Vagina (tissue), 2 donors: Measurements from ENCODE around the gene RPS19. TPM values are rescaled to one million over a fixed set of nuclear protein-coding genes. Genes with fewer than 3 reads are reported as not detected.

ENCODE experiments used
- DNase-seq, 2 donors: peaks; one replicate each; pipeline ENCODE4 v3.0.0-alpha.2; 2017; ENCODE audit errors: extremely low spot score in 2 of 2
- H3K27ac ChIP-seq: fragments of 200-600 bp; sonication (generic); one replicate; pipeline ENCODE4 v1.5.1; 2019
- H3K27me3 ChIP-seq: fragments of 200-600 bp; sonication (generic); one replicate; pipeline ENCODE4 v1.5.1; 2019
- H3K36me3 ChIP-seq, 2 donors: fragments of 200-600 bp; sonication (generic); one replicate each; pipeline ENCODE4 v1.5.1; 2017 to 2019
- H3K4me1 ChIP-seq: fragments of 200-600 bp; sonication (generic); one replicate; pipeline ENCODE4 v1.5.1; 2019
- H3K4me3 ChIP-seq, 2 donors: fragments of 200-600 bp; sonication (generic); 1 replicate in 1 of 2; 2 replicates in 1 of 2; pipeline ENCODE4 v1.5.1; 2016 to 2019
- H3K9me3 ChIP-seq: fragments of 200-600 bp; sonication (generic); one replicate; pipeline ENCODE4 v1.5.1; 2019
- POLR2A ChIP-seq, 2 donors: fragments of 450-650 bp; IDR thresholded peaks; one replicate each; pipeline ENCODE4 v1.6.1; 2017; ENCODE audit warnings: antibody characterized with exemption in 2 of 2, mild to moderate bottlenecking in 2 of 2, moderate library complexity in 2 of 2
- POLR2AphosphoS5 ChIP-seq, 2 donors: sonication (generic); formaldehyde crosslinking; IDR thresholded peaks; one replicate each; pipeline ENCODE4 v1.9.0; 2017; ENCODE audit warnings: antibody characterized with exemption in 2 of 2, mild to moderate bottlenecking in 2 of 2, low read depth in 1 of 2; ENCODE audit not compliant: insufficient read depth in 1 of 2
- intact Hi-C: fragments of 100-400 bp; cut with DNase I; formaldehyde crosslinking; loops from one replicate; pipeline ENCODE4 v1.15.1; 2023
- total RNA-seq: library from RNA; depleted of rRNA; stranded (reverse); fragments of >200 nt; gene quantifications from one replicate; pipeline ENCODE4 v1.2.3, GENCODE V29; 2016
- TF ChIP-seq, protein P1 (sequence below), 3 experiments: fragments of 450-650 bp in 2 of 3; fragments of 200-600 bp in 1 of 3; sonication (generic) in 1 of 3; IDR thresholded peaks; one replicate each; pipeline ENCODE4 v1.5.1; 2017 to 2019; ENCODE audit warnings: antibody characterized with exemption in 3 of 3, mild to moderate bottlenecking in 2 of 3, moderate library complexity in 2 of 3

Gene RPS19
- total RNA-seq, 1 donor from 2014 or later = 1,554 TPM

DNA sequence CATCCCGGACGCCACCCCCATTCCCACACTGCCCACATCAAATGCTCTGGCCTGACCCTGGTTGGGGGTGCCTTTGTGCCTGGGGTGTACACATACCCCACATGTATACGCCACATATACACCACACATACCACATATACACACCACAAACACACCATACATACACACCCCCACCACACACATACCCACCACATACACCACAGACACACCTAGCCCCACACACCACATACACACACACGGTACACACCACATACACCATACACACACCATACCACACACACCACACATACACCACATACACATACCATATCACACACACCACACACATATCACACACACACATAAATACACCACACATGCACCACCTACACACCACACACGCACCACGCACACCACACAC, 58.0 kb downstream of the RPS19 start:
- H3K27ac ChIP-seq = no peak overlapping the region
- intact Hi-C loops = no loop called here
- no peaks in the 10 kb centered on the region for H3K36me3 ChIP-seq
- H3K4me3 ChIP-seq = no peak overlapping the region
- TF ChIP-seq, protein P1, sequence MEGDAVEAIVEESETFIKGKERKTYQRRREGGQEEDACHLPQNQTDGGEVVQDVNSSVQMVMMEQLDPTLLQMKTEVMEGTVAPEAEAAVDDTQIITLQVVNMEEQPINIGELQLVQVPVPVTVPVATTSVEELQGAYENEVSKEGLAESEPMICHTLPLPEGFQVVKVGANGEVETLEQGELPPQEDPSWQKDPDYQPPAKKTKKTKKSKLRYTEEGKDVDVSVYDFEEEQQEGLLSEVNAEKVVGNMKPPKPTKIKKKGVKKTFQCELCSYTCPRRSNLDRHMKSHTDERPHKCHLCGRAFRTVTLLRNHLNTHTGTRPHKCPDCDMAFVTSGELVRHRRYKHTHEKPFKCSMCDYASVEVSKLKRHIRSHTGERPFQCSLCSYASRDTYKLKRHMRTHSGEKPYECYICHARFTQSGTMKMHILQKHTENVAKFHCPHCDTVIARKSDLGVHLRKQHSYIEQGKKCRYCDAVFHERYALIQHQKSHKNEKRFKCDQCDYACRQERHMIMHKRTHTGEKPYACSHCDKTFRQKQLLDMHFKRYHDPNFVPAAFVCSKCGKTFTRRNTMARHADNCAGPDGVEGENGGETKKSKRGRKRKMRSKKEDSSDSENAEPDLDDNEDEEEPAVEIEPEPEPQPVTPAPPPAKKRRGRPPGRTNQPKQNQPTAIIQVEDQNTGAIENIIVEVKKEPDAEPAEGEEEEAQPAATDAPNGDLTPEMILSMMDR (IDR thresholded peaks at IDR 0.05) = no peak
- TF ChIP-seq POLR2AphosphoS5 (IDR thresholded peaks at IDR 0.05; ENCODE audit: insufficient read depth in 1 of 2, low read depth in 1 of 2) = no peak
- no peak for TF ChIP-seq POLR2A (IDR thresholded peaks at IDR 0.05)
- DNase-seq = no peak
- peaks cover 12% of the 10 kb centered on the region for H3K27me3 ChIP-seq
- H3K9me3 ChIP-seq = no peaks in the 10 kb centered on the region
- H3K4me1 ChIP-seq = peaks cover 9% of the 10 kb centered on the region

DNA sequence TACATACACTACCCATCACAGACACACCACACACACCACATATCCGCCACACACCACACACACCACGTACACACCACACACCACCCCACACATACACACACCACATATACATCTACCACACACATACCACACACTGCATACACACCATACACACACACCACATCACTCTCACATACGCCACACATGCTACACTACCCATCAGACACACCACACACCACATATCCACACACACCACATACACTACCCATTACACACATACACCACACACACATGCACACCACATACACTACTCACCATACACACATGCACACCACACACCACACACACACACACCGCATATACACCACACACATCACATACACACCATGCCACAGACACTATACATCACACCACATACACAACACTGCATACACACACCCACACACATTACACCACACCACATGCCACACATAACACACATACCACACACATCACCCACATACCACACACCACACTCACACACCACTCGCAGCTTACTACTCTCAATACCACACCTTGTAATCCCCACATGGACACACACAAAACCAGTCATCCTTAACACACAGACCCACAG, 58.7 kb downstream of the RPS19 start:
- Histone ChIP-seq H3K4me1 (peaks cover 4% of the 10 kb centered on the region), H3K27ac (no peak overlapping the region), H3K9me3 (no peaks in the 10 kb centered on the region), H3K27me3 (peaks cover 12% of the 10 kb centered on the region), H3K4me3 (no peak overlapping the region), H3K36me3 (no peaks in the 10 kb centered on the region)
- no peak for DNase-seq
- TF ChIP-seq POLR2A (IDR thresholded peaks at IDR 0.05) (no peak), POLR2AphosphoS5 (IDR thresholded peaks at IDR 0.05; ENCODE audit: insufficient read depth in 1 of 2, low read depth in 1 of 2) (no peak)
- TF ChIP-seq, protein P1 (IDR thresholded peaks at IDR 0.05) = no peak
- intact Hi-C loops = no loop called here

DNA sequence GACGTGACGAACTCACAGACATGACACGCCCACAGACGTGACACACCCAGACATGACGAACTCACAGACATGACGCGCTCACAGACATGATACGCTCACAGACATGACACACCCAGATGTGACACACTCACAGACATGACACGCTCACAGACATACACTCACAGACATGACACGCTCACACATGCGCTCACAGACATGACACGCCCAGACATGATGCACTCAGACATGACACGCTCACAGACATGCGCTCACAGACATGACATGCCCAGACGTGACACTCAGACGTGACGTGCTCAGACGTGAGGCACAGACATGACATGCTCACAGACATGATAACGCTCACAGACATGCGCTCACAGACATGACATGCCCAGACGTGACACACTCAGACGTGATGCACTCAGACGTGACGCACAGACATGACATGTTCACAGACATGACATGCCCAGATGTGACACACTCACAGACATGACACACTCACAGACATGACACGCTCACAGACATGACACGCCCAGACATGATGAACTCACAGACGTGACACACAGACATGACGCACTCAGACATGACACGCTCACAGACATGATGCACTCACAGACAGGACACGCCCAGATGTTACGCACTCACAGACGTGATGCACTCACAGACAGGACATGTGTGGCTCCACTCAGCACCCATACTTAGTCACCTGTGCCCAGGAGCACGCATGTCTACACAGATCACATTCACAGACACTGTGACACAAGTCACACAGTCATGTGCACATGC, 60.1 kb downstream of the RPS19 start:
- H3K27me3 ChIP-seq = peaks cover 12% of the 10 kb centered on the region
- no peak for DNase-seq

DNA sequence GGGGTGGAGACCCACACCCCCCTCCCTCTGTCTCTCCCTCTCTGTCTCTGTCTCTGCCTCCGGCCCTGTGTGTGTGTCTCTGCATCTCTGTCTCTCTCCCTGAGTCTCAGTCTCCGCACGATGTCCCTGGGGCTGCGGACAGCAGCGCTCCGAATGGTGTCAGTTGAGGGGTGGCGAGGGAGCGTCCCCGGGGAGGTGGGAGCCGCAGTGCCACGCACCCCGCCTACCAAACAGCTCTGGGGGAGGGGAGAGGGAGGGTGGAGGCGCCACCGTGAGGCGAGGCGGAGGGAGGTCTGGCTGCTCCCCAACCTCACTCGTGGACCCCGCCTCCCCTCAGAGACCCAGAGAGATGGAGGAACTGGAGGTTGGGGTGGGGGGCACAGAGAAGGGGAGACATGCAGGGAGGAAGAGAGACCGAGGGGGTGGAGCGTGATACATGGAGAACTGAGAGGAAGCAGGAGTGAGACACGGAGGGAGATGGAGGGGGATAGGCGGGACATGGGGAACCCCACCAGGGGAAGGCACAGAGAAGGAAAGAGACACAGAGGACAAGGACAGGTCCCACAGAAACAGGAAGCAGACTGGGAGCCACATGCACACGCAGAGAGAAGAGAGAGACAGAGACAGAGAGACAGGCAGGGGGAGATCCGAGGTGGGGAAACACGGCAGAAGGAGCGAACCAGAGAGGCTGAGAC, 61.0 kb downstream of the RPS19 start:
- Histone ChIP-seq H3K4me1 (no peaks in the 10 kb centered on the region), H3K27ac (no peak overlapping the region), H3K9me3 (no peaks in the 10 kb centered on the region), H3K27me3 (peaks cover 14% of the 10 kb centered on the region), H3K36me3 (no peaks in the 10 kb centered on the region), H3K4me3 (no peak overlapping the region)
- TF ChIP-seq POLR2AphosphoS5 (IDR thresholded peaks at IDR 0.05; ENCODE audit: insufficient read depth in 1 of 2, low read depth in 1 of 2) (no peak), POLR2A (IDR thresholded peaks at IDR 0.05) (no peak)
- TF ChIP-seq, protein P1 (IDR thresholded peaks at IDR 0.05) = no peak
- DNase-seq = no peak
- intact Hi-C loops = no loop called here

More for the DNA sequence above, 60.1 kb downstream of the RPS19 start:
- intact Hi-C loops = no loop called here
- TF ChIP-seq POLR2AphosphoS5 (IDR thresholded peaks at IDR 0.05; ENCODE audit: insufficient read depth in 1 of 2, low read depth in 1 of 2) (no peak), POLR2A (IDR thresholded peaks at IDR 0.05) (no peak)
- Histone ChIP-seq H3K36me3 (no peaks in the 10 kb centered on the region), H3K27ac (no peak overlapping the region), H3K4me1 (peaks cover 2% of the 10 kb centered on the region), H3K4me3 (no peak overlapping the region), H3K9me3 (no peaks in the 10 kb centered on the region)

DNA sequence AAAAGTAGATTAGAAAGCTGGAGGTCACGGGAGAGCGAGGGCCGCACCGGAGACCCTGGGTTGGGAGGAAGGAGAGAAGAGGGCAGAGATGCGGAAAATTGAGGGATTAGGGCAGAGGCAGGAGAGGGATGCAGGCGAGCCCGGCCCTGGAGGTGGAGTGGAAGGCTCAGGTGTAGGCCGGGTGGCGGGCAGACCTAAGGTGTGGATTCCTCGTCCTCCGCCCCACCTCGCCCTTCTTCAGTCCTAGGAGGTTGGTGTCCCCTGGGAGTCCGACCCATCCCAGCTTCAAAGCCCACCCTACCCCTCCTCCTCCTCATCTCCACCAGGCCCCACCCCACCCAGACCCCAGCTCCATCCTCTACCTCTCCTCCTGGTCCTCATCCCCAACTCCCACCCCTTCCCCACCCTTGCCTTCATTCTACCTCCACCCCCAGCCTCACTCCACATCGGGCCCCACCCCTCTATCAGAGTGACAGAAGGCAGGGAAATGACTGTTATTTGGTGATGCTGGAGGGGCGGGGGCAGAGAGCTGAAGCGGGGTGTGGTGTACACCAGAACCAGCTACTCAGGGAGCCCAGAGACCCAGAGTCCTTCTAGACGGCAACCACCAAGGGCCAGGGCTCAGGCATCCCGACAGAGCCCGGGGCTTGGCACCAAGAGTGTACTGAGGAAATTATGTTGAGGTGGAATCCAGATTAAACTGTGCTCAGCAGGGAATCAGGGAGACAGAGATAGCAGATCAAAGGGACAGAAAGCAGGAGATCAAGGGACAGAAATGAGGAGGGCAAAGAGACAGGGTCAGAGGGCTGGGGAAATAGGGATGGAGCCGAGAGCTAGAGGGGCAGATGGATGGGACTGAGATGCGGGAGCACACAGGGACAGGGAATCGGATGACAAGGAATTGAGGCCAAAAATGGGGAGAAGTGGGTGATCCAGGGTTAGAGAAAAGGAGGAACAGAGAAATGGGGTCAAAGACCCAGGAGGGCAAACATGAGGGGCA, 61.8 kb downstream of the RPS19 start:
- TF ChIP-seq POLR2AphosphoS5 (IDR thresholded peaks at IDR 0.05; ENCODE audit: insufficient read depth in 1 of 2, low read depth in 1 of 2) = no peak
- TF ChIP-seq, protein P1 (IDR thresholded peaks at IDR 0.05) = no peak
- TF ChIP-seq POLR2A (IDR thresholded peaks at IDR 0.05) = no peak
- intact Hi-C loops = no loop called here
- peaks cover 12% of the 10 kb centered on the region for H3K27me3 ChIP-seq

More for the DNA sequence above, 61.8 kb downstream of the RPS19 start:
- no peaks in the 10 kb centered on the region for H3K36me3 ChIP-seq
- no peak overlapping the region for H3K4me3 ChIP-seq
- no peaks in the 10 kb centered on the region for H3K4me1 ChIP-seq
- no peak for DNase-seq
- no peak overlapping the region for H3K27ac ChIP-seq
- no peaks in the 10 kb centered on the region for H3K9me3 ChIP-seq
